Vagina (tissue), 2 donors: Measurements from ENCODE around the gene LTA. TPM values are rescaled to one million over a fixed set of nuclear protein-coding genes. Genes with fewer than 3 reads are reported as not detected.

Experiments used
- DNase-seq, 2 donors: peaks; one replicate each; pipeline ENCODE4 v3.0.0-alpha.2; 2017; ENCODE audit errors: extremely low spot score in 2 of 2
- H3K27ac ChIP-seq: fragments of 200-600 bp; sonication (generic); one replicate; pipeline ENCODE4 v1.5.1; 2019
- H3K27me3 ChIP-seq: fragments of 200-600 bp; sonication (generic); one replicate; pipeline ENCODE4 v1.5.1; 2019
- H3K36me3 ChIP-seq, 2 donors: fragments of 200-600 bp; sonication (generic); one replicate each; pipeline ENCODE4 v1.5.1; 2017 to 2019
- H3K4me1 ChIP-seq: fragments of 200-600 bp; sonication (generic); one replicate; pipeline ENCODE4 v1.5.1; 2019
- H3K4me3 ChIP-seq, 2 donors: fragments of 200-600 bp; sonication (generic); 1 replicate in 1 of 2; 2 replicates in 1 of 2; pipeline ENCODE4 v1.5.1; 2016 to 2019
- H3K9me3 ChIP-seq: fragments of 200-600 bp; sonication (generic); one replicate; pipeline ENCODE4 v1.5.1; 2019
- CTCF ChIP-seq, 3 experiments: fragments of 450-650 bp in 2 of 3; fragments of 200-600 bp in 1 of 3; sonication (generic) in 1 of 3; IDR thresholded peaks; one replicate each; pipeline ENCODE4 v1.5.1; 2017 to 2019; ENCODE audit warnings: antibody characterized with exemption in 3 of 3, mild to moderate bottlenecking in 2 of 3, moderate library complexity in 2 of 3
- POLR2A ChIP-seq, 2 donors: fragments of 450-650 bp; IDR thresholded peaks; one replicate each; pipeline ENCODE4 v1.6.1; 2017; ENCODE audit warnings: antibody characterized with exemption in 2 of 2, mild to moderate bottlenecking in 2 of 2, moderate library complexity in 2 of 2
- POLR2AphosphoS5 ChIP-seq, 2 donors: sonication (generic); formaldehyde crosslinking; IDR thresholded peaks; one replicate each; pipeline ENCODE4 v1.9.0; 2017; ENCODE audit warnings: antibody characterized with exemption in 2 of 2, mild to moderate bottlenecking in 2 of 2, low read depth in 1 of 2; ENCODE audit not compliant: insufficient read depth in 1 of 2
- intact Hi-C: fragments of 100-400 bp; cut with DNase I; formaldehyde crosslinking; loops from one replicate; pipeline ENCODE4 v1.15.1; 2023
- total RNA-seq: library from RNA; depleted of rRNA; stranded (reverse); fragments of >200 nt; gene quantifications from one replicate; pipeline ENCODE4 v1.2.3, GENCODE V29; 2016

The LTA gene
- total RNA-seq, 1 donor from 2014 or later, result not detected

DNA sequence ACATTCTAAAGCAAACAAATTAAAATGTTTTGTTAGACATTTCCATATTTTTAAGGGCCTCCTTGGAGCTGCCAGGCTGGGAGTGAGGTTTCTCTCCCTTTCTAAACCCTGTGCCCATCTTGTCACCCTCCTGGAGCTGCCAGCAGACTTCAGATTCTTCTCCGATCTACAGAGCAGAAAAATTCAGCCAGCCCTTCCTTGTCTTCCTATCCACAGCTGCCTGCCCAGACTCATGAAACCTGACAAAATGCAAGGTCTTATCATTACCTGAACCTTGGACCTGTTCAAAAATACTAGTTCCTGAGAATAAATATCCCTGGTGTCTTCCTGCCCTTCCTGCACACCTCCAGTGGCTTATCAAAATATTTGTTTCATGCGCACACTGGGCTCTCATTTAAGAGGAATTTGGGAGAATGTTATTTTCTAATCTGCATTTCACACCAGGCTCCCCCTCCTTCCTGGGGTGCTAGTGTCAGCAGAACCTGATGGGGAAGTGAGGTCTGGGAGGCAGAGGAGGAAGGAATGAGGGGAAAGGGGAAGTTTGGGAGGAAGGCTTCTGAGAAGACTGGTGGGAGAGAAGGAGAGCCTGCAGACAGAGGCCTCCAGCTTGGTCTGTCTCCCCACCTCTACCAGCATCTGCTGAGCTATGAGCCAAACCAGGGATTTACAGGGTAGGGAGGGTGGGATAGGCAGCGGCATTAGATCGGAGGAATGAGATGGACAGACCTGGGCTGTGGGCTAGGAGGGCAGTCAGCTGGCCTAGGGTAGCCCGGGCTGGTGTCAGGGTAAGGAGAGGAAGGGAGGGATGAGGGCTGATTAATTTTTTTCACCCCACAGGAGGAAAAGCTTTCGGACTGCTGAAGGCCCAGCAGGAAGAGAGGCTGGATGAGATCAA lies 42.8 kb downstream of the LTA start, which contains the start of gene AIF1:
Gene AIF1, plus strand, starts transcription at position 551 of the 895 bp plus-strand sequence. Its CDS starts 96 bp downstream, at position 647.
- Histone ChIP-seq H3K4me1 (no peaks in the 10 kb centered on the region), H3K36me3 (no peaks in the 10 kb centered on the region), H3K4me3 (no peak within 1 kb of the TSS), H3K27me3 (no peaks in the 10 kb centered on the region), H3K27ac (no peak within 1 kb of the TSS), H3K9me3 (no peaks in the 10 kb centered on the region)
- no peak for DNase-seq
- TF ChIP-seq CTCF (IDR thresholded peaks at IDR 0.05) (no peak), POLR2AphosphoS5 (IDR thresholded peaks at IDR 0.05; ENCODE audit: insufficient read depth in 1 of 2, low read depth in 1 of 2) (no peak), POLR2A (IDR thresholded peaks at IDR 0.05) (no peak)
- intact Hi-C loops, result no loop called here

GRCh38 chr6:31615748-31616147 lies 43.7 kb downstream of the LTA start:
- H3K4me1 ChIP-seq, result no peaks in the 10 kb centered on the region
- TF ChIP-seq POLR2AphosphoS5 (IDR thresholded peaks at IDR 0.05; ENCODE audit: insufficient read depth in 1 of 2, low read depth in 1 of 2) (no peak), POLR2A (IDR thresholded peaks at IDR 0.05) (no peak), CTCF (IDR thresholded peaks at IDR 0.05) (no peak)
- H3K4me3 ChIP-seq, result no peak overlapping the region
- no peak overlapping the region for H3K27ac ChIP-seq
- no peaks in the 10 kb centered on the region for H3K27me3 ChIP-seq
- intact Hi-C loops, result no loop called here
- DNase-seq, result no peak
- H3K9me3 ChIP-seq, result no peaks in the 10 kb centered on the region
- no peaks in the 10 kb centered on the region for H3K36me3 ChIP-seq

GRCh38 chr6:31617010-31617409 lies 44.9 kb downstream of the LTA start:
- no peak for TF ChIP-seq POLR2A (IDR thresholded peaks at IDR 0.05)
- TF ChIP-seq POLR2AphosphoS5 (IDR thresholded peaks at IDR 0.05; ENCODE audit: insufficient read depth in 1 of 2, low read depth in 1 of 2), result no peak
- no peak for TF ChIP-seq CTCF (IDR thresholded peaks at IDR 0.05)
- no peak overlapping the region for H3K27ac ChIP-seq
- H3K4me3 ChIP-seq, result no peak overlapping the region
- DNase-seq, result no peak
- intact Hi-C loops, result no loop called here
- H3K4me1 ChIP-seq, result peaks cover 8% of the 10 kb centered on the region
- H3K36me3 ChIP-seq, result no peaks in the 10 kb centered on the region
- no peaks in the 10 kb centered on the region for H3K9me3 ChIP-seq
- no peaks in the 10 kb centered on the region for H3K27me3 ChIP-seq

- Histone ChIP-seq H3K4me3 (peak overlapping the region; percentile 51 to 55), H3K27me3 (no peaks in the 10 kb centered on the region), H3K4me1 (peaks cover 18% of the 10 kb centered on the region), H3K27ac (peak overlapping the region; percentile 95), H3K9me3 (no peaks in the 10 kb centered on the region), H3K36me3 (peaks cover 0 to 18% of the 10 kb centered on the region in 2 donors)
- TF ChIP-seq POLR2A (IDR thresholded peaks at IDR 0.05) (peak; percentile 83 to 90), POLR2AphosphoS5 (IDR thresholded peaks at IDR 0.05; ENCODE audit: insufficient read depth in 1 of 2, low read depth in 1 of 2) (peak; percentile 82 to 98), CTCF (IDR thresholded peaks at IDR 0.05) (no peak)
- peak; percentile 98 to 100 for DNase-seq
- intact Hi-C loops, result no loop called here
These were observed 47.9 kb downstream of the LTA start for GRCh38 chr6:31619805-31620585.
